ENCODE results near the gene DGLUCY. TPM values are rescaled to one million over a fixed set of nuclear protein-coding genes. Genes with fewer than 3 reads are reported as not detected.

The DGLUCY gene
- total and polyA plus RNA-seq, 2 of the 13 experiments (the other 11 are each of a cell fraction or from before 2014, with no cell fraction given) = 14.8 to 36.3 TPM

GRCh38 chr14:91095178-91095577 lies 18.7 kb upstream of the DGLUCY start:
- H3K27me3 ChIP-seq (ENCODE audit: control insufficient read depth in 1 of 2, insufficient read depth in 2 of 2, low read length in 2 of 2) = no peaks in the 10 kb centered on the region
- no peaks in the 10 kb centered on the region for H3K9me3 ChIP-seq (ENCODE audit: low read length)
- in situ Hi-C loops (cut with HindIII; ENCODE audit: extremely low pct_ligation_motif_present, low pct_unique_long_range_greater_than_20kb) (no loop called here), intact Hi-C loops (cut with micrococcal nuclease; ENCODE audit: unreplicated experiment) (no loop called here)
- BruUV-seq (replicated peaks) = no TSS peak
- WGBS (ENCODE audit: low lambda C conversion rate) = 35% methylated on average over 6 of the region's 8 CpGs
- H3K4me3 ChIP-seq (replicated peaks in 1 of 3; ENCODE audit: insufficient read depth in 1 of 3, low read depth in 2 of 3, low read length in 3 of 3) = no peak overlapping the region
- ATAC-seq (no peak), FAIRE-seq (no peak), DNase-seq (ENCODE audit: low spot score) (no peak)
- H3K4me2 ChIP-seq (ENCODE audit: low read depth, low read length) = no peak overlapping the region
- POLR2A ChIA-PET = no interaction called here
- CTCF ChIA-PET (ENCODE audit: low intra/inter-chr PET ratio, low total read pairs) = no interaction called here
- no peaks in the 10 kb centered on the region for H3K79me2 ChIP-seq (ENCODE audit: insufficient read depth, low read length)
- H3K4me1 ChIP-seq (ENCODE audit: insufficient read depth, low read length) = peaks cover 6% of the 10 kb centered on the region; the same call in 1 of the 2 replicates
- no peak overlapping the region for H2AFZ ChIP-seq (ENCODE audit: low read length)
- H4K20me1 ChIP-seq (ENCODE audit: insufficient read depth, low read length) = no peaks in the 10 kb centered on the region
- H3K9ac ChIP-seq (ENCODE audit: insufficient read depth, low read depth, low read length) = no peak overlapping the region
- no peak overlapping the region for H3K27ac ChIP-seq (ENCODE audit: extremely low read length, insufficient read depth, low read length)
- H3K36me3 ChIP-seq (replicated peaks in 1 of 2; ENCODE audit: control insufficient read depth in 1 of 2, insufficient read depth in 2 of 2, low read length in 2 of 2) = no peaks in the 10 kb centered on the region
- no peak for TF ChIP-seq ADNP (CRISPR knock-in tag; IDR thresholded peaks at IDR 0.05)
- no peak for TF ChIP-seq MLLT10 (CRISPR knock-in tag; IDR thresholded peaks at IDR 0.05)
- no peak for TF ChIP-seq TEF (CRISPR knock-in tag; IDR thresholded peaks at IDR 0.05)
- TF ChIP-seq TCF7 (IDR thresholded peaks at IDR 0.05; ENCODE audit: low read depth) = no peak
- no peak for TF ChIP-seq SATB2 (CRISPR knock-in tag; IDR thresholded peaks at IDR 0.05)
- TF ChIP-seq FLYWCH1 (CRISPR knock-in tag; IDR thresholded peaks at IDR 0.05) = no peak
- TF ChIP-seq DPF2 (CRISPR knock-in tag; IDR thresholded peaks at IDR 0.05; ENCODE audit: borderline replicate concordance, low read depth) = no peak
- no peak for TF ChIP-seq HES4 (CRISPR knock-in tag; IDR thresholded peaks at IDR 0.05; ENCODE audit: borderline replicate concordance)
- TF ChIP-seq STAG1 (CRISPR knock-in tag; IDR thresholded peaks at IDR 0.05) = no peak
- no peak for TF ChIP-seq ZNF724P (CRISPR knock-in tag; IDR thresholded peaks at IDR 0.05; ENCODE audit: borderline replicate concordance)
- TF ChIP-seq NCOA1 (CRISPR knock-in tag; IDR thresholded peaks at IDR 0.05) = no peak
- no peak for TF ChIP-seq SALL2 (CRISPR knock-in tag; IDR thresholded peaks at IDR 0.05)
- no peak for TF ChIP-seq ZNF407 (CRISPR knock-in tag; IDR thresholded peaks at IDR 0.05; ENCODE audit: not compliant biosample characterization)
- TF ChIP-seq LCORL (IDR thresholded peaks at IDR 0.05) = no peak
- TF ChIP-seq LCORL (CRISPR knock-in tag; IDR thresholded peaks at IDR 0.05) = no peak
- TF ChIP-seq ZNF552 (CRISPR knock-in tag; IDR thresholded peaks at IDR 0.05; ENCODE audit: borderline replicate concordance) = no peak
- no peak for TF ChIP-seq SMAD1 (CRISPR knock-in tag; IDR thresholded peaks at IDR 0.05; ENCODE audit: borderline replicate concordance, low read depth)
- TF ChIP-seq ZNF788 (CRISPR knock-in tag; IDR thresholded peaks at IDR 0.05; ENCODE audit: borderline replicate concordance) = no peak

Measured in HepG2 (cell line).